Stomach (tissue), 9 donors: ENCODE data around the gene OR10A3. TPM values are rescaled to one million over a fixed set of nuclear protein-coding genes. Genes with fewer than 3 reads are reported as not detected.

ENCODE experiments used
- DNase-seq, 2 donors: peaks; one replicate each; pipeline versions ENCODE4 v3.0.0 to v3.0.0-alpha.2; 2013 to 2019
- H3K27ac ChIP-seq, 5 donors: fragments of 200-600 bp in 4 of 5; sonication (generic) in 4 of 5; one replicate each; pipeline ENCODE4 v1.5.1; 2013 to 2019; ENCODE audit warnings: mild to moderate bottlenecking in 1 of 5, moderate library complexity in 1 of 5
- H3K27me3 ChIP-seq, 3 donors: fragments of 200-600 bp; sonication (generic); one replicate each; pipeline ENCODE4 v1.5.1; 2017 to 2019; ENCODE audit warnings: mixed run types in 1 of 3
- H3K36me3 ChIP-seq, 4 donors: fragments of 200-600 bp; sonication (generic); 1 replicate in 3 of 4; 2 replicates in 1 of 4; pipeline ENCODE4 v1.5.1; 2016 to 2019
- H3K4me1 ChIP-seq, 4 donors: fragments of 200-600 bp; sonication (generic); one replicate each; pipeline ENCODE4 v1.5.1; 2016 to 2019
- H3K4me3 ChIP-seq, 4 donors: fragments of 200-600 bp; sonication (generic) in 3 of 4; one replicate each; pipeline ENCODE4 v1.5.1; 2016 to 2019; ENCODE audit warnings: mild to moderate bottlenecking in 1 of 4
- H3K9me3 ChIP-seq, 4 donors: fragments of 200-600 bp; sonication (generic); one replicate each; pipeline ENCODE4 v1.5.1; 2016 to 2019
- CTCF ChIP-seq, 7 experiments: fragments of 450-650 bp in 4 of 7; fragments of 200-600 bp in 3 of 7; sonication (generic) in 3 of 7; IDR thresholded peaks; one replicate each; pipeline ENCODE4 v1.5.1; 2016 to 2019; ENCODE audit warnings: antibody characterized with exemption in 7 of 7, control low read depth in 2 of 7, mild to moderate bottlenecking in 1 of 7
- EP300 ChIP-seq: sonication (generic); formaldehyde crosslinking; IDR thresholded peaks from one replicate; pipeline ENCODE4 v1.6.1; 2017; ENCODE audit warnings: antibody characterized with exemption
- POLR2A ChIP-seq, 4 donors: fragments of 450-650 bp; IDR thresholded peaks; one replicate each; pipeline ENCODE4 v1.6.1; 2016; ENCODE audit warnings: antibody characterized with exemption in 4 of 4, control low read depth in 2 of 4, mild to moderate bottlenecking in 1 of 4, moderate library complexity in 1 of 4
- POLR2AphosphoS5 ChIP-seq, 3 donors: sonication (generic); formaldehyde crosslinking; IDR thresholded peaks; one replicate each; pipeline ENCODE4 v1.6.1; 2016; ENCODE audit warnings: antibody characterized with exemption in 3 of 3
- WGBS, 5 donors: extraction: QIAGEN DNeasy Blood & Tissue Kit in 3 of 5; methylation state at CpG; one replicate each; pipeline versions ENCODE4 v1.1.5 to v1.1.7; 2013 to 2018; 5-methylcytosine and 5-hydroxymethylcytosine counted together
- intact Hi-C: fragments of 100-400 bp; cut with DNase I; formaldehyde crosslinking; loops from one replicate; pipeline ENCODE4 v1.15.1; 2023; ENCODE audit warnings: low total_unique reads
- polyA plus RNA-seq, 3 donors: library from polyadenylated mRNA; stranded (reverse); fragments of 200-250 nt; gene quantifications; one replicate each; pipeline ENCODE4 v1.2.3, GENCODE V29; 2013
- total RNA-seq, 5 donors: library from RNA; depleted of rRNA; stranded (reverse); fragments of >200 nt; gene quantifications; one replicate each; pipeline versions ENCODE4 v1.1.0 to v1.2.3, GENCODE V29; 2014 to 2016
- donor health status: healthy with polysubstance abuse.
- donor health status: Bipolar disorder and iron deficiency.
- donor health status: healthy.

Gene OR10A3
- total and polyA plus RNA-seq, 8 donors = not detected

DNA sequence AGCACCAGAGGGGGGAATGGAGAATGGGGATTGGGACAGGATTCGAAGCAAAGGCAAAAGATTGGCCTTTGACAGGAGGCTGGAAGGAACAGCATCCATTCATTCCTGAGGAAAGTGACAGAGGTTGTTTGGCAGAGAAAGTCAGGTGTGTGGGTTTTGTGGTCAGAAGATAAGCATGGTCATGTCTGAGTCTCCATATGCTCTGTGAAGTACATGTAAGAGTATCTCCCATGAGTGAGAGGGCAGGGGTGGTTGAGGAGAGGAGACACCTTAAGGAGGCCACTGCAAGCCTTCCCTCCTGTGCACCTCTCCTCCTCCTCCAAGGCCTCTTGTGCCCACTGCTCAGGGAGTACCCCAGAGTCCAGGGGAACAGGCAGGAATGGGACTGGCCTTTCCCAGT, 25.6 kb upstream of the OR10A3 start:
- H3K9me3 ChIP-seq = no peaks in the 10 kb centered on the region
- no peaks in the 10 kb centered on the region for H3K36me3 ChIP-seq
- H3K4me3 ChIP-seq = no peak overlapping the region
- TF ChIP-seq CTCF (IDR thresholded peaks at IDR 0.05) = no peak
- no peak for TF ChIP-seq POLR2A (IDR thresholded peaks at IDR 0.05)
- TF ChIP-seq POLR2AphosphoS5 (IDR thresholded peaks at IDR 0.05) = no peak
- no peak for TF ChIP-seq EP300
- intact Hi-C loops = no loop called here
- H3K27ac ChIP-seq = no peak overlapping the region
- DNase-seq = no peak
- H3K4me1 ChIP-seq = no peaks in the 10 kb centered on the region
- 67 to 95% (median 88%) methylated on average over 1 of the region's 1 CpG for WGBS, 5 donors
- H3K27me3 ChIP-seq = peaks cover 0 to 4% (median 0%) of the 10 kb centered on the region in 3 donors

GRCh38 chr11:7965386-7965785, 23.9 kb upstream of the OR10A3 start, which contains the start of gene NLRP10:
NLRP10 (minus strand) TSS chr11:7965447; CDS start chr11:7963495, 1,952 bp downstream.
- intact Hi-C loops = no loop called here
- no peak for TF ChIP-seq POLR2A (IDR thresholded peaks at IDR 0.05)
- no peak for TF ChIP-seq POLR2AphosphoS5 (IDR thresholded peaks at IDR 0.05)
- TF ChIP-seq CTCF (IDR thresholded peaks at IDR 0.05) = no peak
- no peak for TF ChIP-seq EP300
- H3K9me3 ChIP-seq = no peaks in the 10 kb centered on the region
- 83 to 96% (median 88%) methylated on average over 1 of the region's 1 CpG for WGBS, 5 donors
- H3K4me3 ChIP-seq = no peak within 1 kb of the TSS
- H3K27ac ChIP-seq = no peak within 1 kb of the TSS
- no peaks in the 10 kb centered on the region for H3K36me3 ChIP-seq
- H3K4me1 ChIP-seq = no peaks in the 10 kb centered on the region
- peaks cover 0 to 6% (median 0%) of the 10 kb centered on the region in 3 donors for H3K27me3 ChIP-seq
- DNase-seq = no peak

GRCh38 chr11:7964873-7965272, 23.4 kb upstream of the OR10A3 start:
- no peak for TF ChIP-seq POLR2AphosphoS5 (IDR thresholded peaks at IDR 0.05)
- TF ChIP-seq POLR2A (IDR thresholded peaks at IDR 0.05) = no peak
- TF ChIP-seq EP300 = no peak
- no peak for TF ChIP-seq CTCF (IDR thresholded peaks at IDR 0.05)
- no peak for DNase-seq
- intact Hi-C loops = no loop called here
- Histone ChIP-seq H3K27me3 (peaks cover 0 to 6% (median 0%) of the 10 kb centered on the region in 3 donors), H3K4me3 (no peak overlapping the region), H3K36me3 (no peaks in the 10 kb centered on the region), H3K4me1 (no peaks in the 10 kb centered on the region), H3K27ac (no peak overlapping the region), H3K9me3 (no peaks in the 10 kb centered on the region)

GRCh38 chr11:7964261-7964660, 22.8 kb upstream of the OR10A3 start:
- Histone ChIP-seq H3K27me3 (peaks cover 0 to 6% (median 0%) of the 10 kb centered on the region in 3 donors), H3K4me1 (no peaks in the 10 kb centered on the region), H3K27ac (no peak overlapping the region), H3K4me3 (no peak overlapping the region), H3K9me3 (no peaks in the 10 kb centered on the region), H3K36me3 (no peaks in the 10 kb centered on the region)
- WGBS, 5 donors = 44 to 59% (median 49%) methylated on average over 3 of the region's 3 CpGs
- no peak for TF ChIP-seq EP300
- no peak for TF ChIP-seq CTCF (IDR thresholded peaks at IDR 0.05)
- no peak for TF ChIP-seq POLR2AphosphoS5 (IDR thresholded peaks at IDR 0.05)
- no peak for TF ChIP-seq POLR2A (IDR thresholded peaks at IDR 0.05)
- no peak for DNase-seq
- intact Hi-C loops = no loop called here
